AG10803 (cell line): ENCODE data around the gene ASXL1.

Experiments
- DNase-seq: peaks from one replicate; pipeline ENCODE4 v3.0.0; 2010; ENCODE audit warnings: low read depth
- H3K4me3 ChIP-seq: 2 replicates; pipeline ENCODE4 v1.5.1; 2011; ENCODE audit warnings: mild to moderate bottlenecking, low read length, control low read depth
- TF ChIP-seq, protein P1 (sequence below): conservative IDR thresholded peaks from 2 replicates; pipeline ENCODE4 v1.5.1; 2011; ENCODE audit warnings: mild to moderate bottlenecking, low read length, control low read depth, inconsistent platforms

ASXL1 gene

DNA sequence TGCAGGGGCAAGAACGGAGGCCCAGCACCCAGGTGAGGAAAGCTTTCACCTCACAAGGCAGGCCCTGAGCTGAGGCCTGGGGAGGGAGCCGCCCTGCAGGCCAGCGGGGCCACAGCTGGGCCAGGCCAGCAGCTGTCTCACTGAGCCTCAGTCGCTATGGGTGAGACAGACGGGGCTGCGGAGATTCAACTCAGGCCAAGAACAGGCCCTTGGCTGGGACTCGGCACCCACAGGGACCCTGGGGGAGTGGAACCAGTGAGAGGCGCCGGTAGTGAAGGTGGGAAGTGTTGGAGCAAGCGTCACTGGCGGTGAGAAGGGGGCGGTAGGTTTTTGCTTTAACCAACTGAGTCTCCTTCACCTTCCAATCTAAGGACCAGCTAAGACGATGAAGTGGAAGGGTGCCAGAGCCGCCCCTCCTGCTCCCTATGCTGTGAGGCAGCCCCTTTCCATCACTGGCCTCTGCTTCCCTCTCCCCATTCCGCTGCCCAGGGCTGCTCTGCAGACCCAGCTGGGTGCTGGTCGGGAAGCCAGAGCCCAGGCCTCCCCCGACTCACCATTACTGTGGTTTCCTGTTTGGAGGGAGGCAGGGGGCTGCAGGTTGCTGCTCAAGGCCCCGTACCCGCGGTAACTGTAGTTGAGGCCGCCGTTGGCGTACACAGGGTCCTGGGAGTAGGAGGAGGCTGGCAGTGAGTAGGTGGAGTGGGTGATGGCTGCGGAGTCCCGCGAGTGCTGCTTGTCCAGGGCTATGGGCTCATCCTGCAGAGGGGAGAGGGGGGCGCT, 93.7 kb downstream of the ASXL1 start:
- no peak for DNase-seq
- H3K4me3 ChIP-seq = no peak overlapping the region
- TF ChIP-seq, protein P1, sequence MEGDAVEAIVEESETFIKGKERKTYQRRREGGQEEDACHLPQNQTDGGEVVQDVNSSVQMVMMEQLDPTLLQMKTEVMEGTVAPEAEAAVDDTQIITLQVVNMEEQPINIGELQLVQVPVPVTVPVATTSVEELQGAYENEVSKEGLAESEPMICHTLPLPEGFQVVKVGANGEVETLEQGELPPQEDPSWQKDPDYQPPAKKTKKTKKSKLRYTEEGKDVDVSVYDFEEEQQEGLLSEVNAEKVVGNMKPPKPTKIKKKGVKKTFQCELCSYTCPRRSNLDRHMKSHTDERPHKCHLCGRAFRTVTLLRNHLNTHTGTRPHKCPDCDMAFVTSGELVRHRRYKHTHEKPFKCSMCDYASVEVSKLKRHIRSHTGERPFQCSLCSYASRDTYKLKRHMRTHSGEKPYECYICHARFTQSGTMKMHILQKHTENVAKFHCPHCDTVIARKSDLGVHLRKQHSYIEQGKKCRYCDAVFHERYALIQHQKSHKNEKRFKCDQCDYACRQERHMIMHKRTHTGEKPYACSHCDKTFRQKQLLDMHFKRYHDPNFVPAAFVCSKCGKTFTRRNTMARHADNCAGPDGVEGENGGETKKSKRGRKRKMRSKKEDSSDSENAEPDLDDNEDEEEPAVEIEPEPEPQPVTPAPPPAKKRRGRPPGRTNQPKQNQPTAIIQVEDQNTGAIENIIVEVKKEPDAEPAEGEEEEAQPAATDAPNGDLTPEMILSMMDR = no peak

- H3K4me3 ChIP-seq = no peak overlapping the region
- no peak for DNase-seq
- TF ChIP-seq, protein P1 = no peak
Observed at GRCh38 chr20:32452776-32453466, 94.8 kb downstream of the ASXL1 start.

DNA sequence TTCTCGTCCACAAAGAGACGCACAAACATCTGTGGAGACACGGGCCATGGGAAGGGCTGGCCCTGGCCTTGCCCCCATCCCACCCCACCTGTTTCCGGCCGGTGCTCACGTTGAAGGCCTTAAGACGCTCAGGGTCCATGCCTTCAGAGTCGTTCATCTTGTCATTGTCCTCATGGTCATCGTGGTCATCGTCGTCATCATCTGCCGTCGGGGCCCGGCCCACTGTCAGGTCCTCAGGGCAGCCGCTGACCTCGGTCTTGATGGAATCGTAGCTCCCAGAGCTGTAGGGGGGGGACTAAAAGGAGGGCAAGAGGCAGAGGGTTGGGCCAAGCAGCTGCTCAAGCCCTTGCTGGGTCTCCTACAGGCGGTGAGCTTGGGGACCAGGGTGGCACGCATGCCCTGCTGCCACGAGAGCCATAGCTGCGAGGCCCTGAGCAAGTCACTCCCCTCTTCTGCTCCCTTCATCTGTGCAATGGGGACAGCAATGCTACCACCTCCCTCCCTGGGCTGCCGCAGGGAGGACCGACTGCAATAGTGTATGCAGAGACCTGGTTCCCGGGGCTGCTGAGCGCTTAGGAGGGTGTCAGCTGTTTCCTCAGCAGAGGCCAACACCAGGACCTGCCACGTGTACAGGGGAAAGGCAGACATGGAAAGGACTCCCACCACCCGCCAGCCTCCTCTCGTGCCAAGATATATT, 95.5 kb downstream of the ASXL1 start:
- DNase-seq = no peak
- no peak overlapping the region for H3K4me3 ChIP-seq
- TF ChIP-seq, protein P1 = no peak

- DNase-seq = no peak
- no peak overlapping the region for H3K4me3 ChIP-seq
- TF ChIP-seq, protein P1 = no peak
Observed at GRCh38 chr20:32454164-32455145, 96.3 kb downstream of the ASXL1 start.

- TF ChIP-seq, protein P1 = no peak
- H3K4me3 ChIP-seq = no peak overlapping the region
- DNase-seq = no peak
Observed at GRCh38 chr20:32455171-32455900, 97.2 kb downstream of the ASXL1 start.
